ENCODE data around the gene AGO4. TPM values are rescaled to one million over a fixed set of nuclear protein-coding genes. Genes with fewer than 3 reads are reported as not detected.

The AGO4 gene
- total RNA-seq, 4 donors from 2014 or later: 4.6 to 18.1 (median 7.5) TPM

DNA sequence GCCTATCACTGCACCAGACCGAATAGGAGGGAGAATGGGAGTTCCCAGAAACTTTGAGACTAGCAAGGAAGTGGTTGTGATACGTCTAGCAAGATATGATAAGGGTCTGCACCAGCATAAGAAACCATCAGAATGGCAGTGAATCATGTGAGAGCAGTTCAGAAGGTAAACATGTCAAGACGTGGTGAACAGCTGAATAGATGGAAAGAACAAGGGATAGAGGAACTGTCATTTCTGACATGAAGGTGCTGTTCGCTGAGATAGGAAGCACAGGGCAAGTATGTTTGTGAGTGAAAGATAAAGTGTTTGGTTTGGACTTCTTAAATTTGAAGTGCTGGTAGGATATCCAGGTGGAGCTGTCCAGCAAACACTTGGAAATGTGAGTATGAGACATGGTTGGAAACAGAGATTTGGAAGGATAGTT, 74.0 kb downstream of the AGO4 start:
- TF ChIP-seq POLR2A (IDR thresholded peaks at IDR 0.05): no peak
- TF ChIP-seq, protein P1, sequence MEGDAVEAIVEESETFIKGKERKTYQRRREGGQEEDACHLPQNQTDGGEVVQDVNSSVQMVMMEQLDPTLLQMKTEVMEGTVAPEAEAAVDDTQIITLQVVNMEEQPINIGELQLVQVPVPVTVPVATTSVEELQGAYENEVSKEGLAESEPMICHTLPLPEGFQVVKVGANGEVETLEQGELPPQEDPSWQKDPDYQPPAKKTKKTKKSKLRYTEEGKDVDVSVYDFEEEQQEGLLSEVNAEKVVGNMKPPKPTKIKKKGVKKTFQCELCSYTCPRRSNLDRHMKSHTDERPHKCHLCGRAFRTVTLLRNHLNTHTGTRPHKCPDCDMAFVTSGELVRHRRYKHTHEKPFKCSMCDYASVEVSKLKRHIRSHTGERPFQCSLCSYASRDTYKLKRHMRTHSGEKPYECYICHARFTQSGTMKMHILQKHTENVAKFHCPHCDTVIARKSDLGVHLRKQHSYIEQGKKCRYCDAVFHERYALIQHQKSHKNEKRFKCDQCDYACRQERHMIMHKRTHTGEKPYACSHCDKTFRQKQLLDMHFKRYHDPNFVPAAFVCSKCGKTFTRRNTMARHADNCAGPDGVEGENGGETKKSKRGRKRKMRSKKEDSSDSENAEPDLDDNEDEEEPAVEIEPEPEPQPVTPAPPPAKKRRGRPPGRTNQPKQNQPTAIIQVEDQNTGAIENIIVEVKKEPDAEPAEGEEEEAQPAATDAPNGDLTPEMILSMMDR (IDR thresholded peaks at IDR 0.05): no peak
- intact Hi-C loops (cut with DNase I): no loop called here
- peaks cover 6 to 39% (median 8%) of the 10 kb centered on the region in 3 donors for H3K4me1 ChIP-seq
- no peak overlapping the region for H3K27ac ChIP-seq
- H3K27me3 ChIP-seq: no peaks in the 10 kb centered on the region
- no peak for DNase-seq
- H3K4me3 ChIP-seq: no peak overlapping the region
- H3K9me3 ChIP-seq: no peaks in the 10 kb centered on the region
- H3K36me3 ChIP-seq: no peaks in the 10 kb centered on the region
- 39 to 52% methylated on average over 4 of the region's 4 CpGs for WGBS, 2 donors

DNA sequence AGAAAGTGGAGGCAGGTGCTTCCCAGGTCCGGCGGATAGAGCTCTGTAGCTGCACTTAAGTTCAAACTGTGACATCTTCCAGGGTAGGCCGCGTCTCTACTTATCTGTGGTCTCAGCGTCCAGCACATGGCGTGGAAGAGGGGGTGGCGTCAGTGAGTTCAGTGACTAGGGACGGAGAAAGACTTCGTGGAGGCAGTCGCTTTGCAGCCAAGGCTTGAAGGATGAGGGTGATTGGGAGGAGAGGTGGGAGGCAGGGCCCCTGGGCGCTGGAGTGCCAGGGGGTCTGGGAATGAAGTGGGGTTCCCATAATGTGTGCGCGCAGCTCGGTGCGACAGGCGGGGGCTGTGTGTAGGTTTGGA, 74.7 kb downstream of the AGO4 start:
- DNase-seq: no peak
- Histone ChIP-seq H3K9me3 (no peaks in the 10 kb centered on the region), H3K36me3 (no peaks in the 10 kb centered on the region), H3K4me1 (peaks cover 6 to 46% (median 8%) of the 10 kb centered on the region in 3 donors), H3K27me3 (no peaks in the 10 kb centered on the region), H3K4me3 (peak overlapping the region; percentile 70 to 92 (median 78)), H3K27ac (peak overlapping the region; percentile 50 to 89 (median 72))
- 46 to 74% methylated on average over 12 to 14 of the region's 16 CpGs for WGBS, 2 donors
- TF ChIP-seq, protein P1 (IDR thresholded peaks at IDR 0.05): no peak
- TF ChIP-seq POLR2A (IDR thresholded peaks at IDR 0.05): no peak
- intact Hi-C loops (cut with DNase I): no loop called here

GRCh38 chr1:35882945-35883634, 75.3 kb downstream of the AGO4 start, which contains the start of gene AGO1:
Gene AGO1 (plus strand): TSS chr1:35883209. CDS start chr1:35883422, 213 bp downstream.
- H3K4me3 ChIP-seq: peak within 1 kb of the TSS; percentile 70 to 92 (median 78)
- H3K9me3 ChIP-seq: no peaks in the 10 kb centered on the region
- TF ChIP-seq, protein P1 (IDR thresholded peaks at IDR 0.05): peak; percentile 92 to 99 (median 98)
- peak in 3 of 4 donors; percentile 42 to 90 (median 81) for TF ChIP-seq POLR2A (IDR thresholded peaks at IDR 0.05)
- WGBS, 2 donors: 0 to 2% methylated on average over 6 to 19 of the region's 58 CpGs
- H3K27ac ChIP-seq: peak within 1 kb of the TSS; percentile 67 to 89 (median 82)
- intact Hi-C loops (cut with DNase I): no loop called here
- H3K27me3 ChIP-seq: no peaks in the 10 kb centered on the region
- DNase-seq: peak; percentile 63
- peaks cover 6 to 47% (median 8%) of the 10 kb centered on the region in 3 donors for H3K4me1 ChIP-seq
- peaks cover 0 to 4% (median 0%) of the 10 kb centered on the region in 3 donors for H3K36me3 ChIP-seq

DNA sequence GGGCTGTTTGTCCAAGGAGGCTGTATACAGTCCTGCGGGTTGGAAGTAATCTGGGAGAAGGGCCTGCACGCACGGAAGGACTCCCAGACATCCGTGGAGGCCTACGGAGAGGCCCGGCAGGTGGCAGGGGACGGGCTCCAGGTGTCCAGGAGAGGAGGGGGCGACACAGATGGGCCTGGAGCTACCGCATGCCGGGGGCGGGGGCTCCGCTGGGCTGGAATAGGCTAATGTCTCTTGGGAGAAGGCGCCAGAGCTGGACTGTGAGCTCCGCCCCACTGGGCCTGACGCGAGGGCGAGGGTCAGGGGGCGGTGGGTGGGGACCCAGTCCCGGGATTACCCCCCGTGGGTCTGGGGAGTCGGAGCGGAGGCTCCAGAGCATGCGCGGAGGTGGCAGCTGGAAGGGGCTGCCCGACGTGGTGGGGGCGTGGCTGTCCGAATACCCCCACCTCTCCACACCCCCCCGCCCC, 75.9 kb downstream of the AGO4 start:
- Histone ChIP-seq H3K9me3 (no peaks in the 10 kb centered on the region), H3K27ac (peak overlapping the region; percentile 67 to 89 (median 82)), H3K4me3 (peak overlapping the region; percentile 70 to 92 (median 78)), H3K4me1 (peaks cover 6 to 47% (median 8%) of the 10 kb centered on the region in 3 donors), H3K36me3 (peaks cover 0 to 10% (median 0%) of the 10 kb centered on the region in 3 donors), H3K27me3 (no peaks in the 10 kb centered on the region)
- WGBS, 2 donors: 0% methylated on average over 1 to 5 of the region's 29 CpGs
- intact Hi-C loops (cut with DNase I): no loop called here
- DNase-seq: no peak
- TF ChIP-seq, protein P1 (IDR thresholded peaks at IDR 0.05): no peak
- TF ChIP-seq POLR2A (IDR thresholded peaks at IDR 0.05): no peak

GRCh38 chr1:35884934-35885333, 77.1 kb downstream of the AGO4 start:
- no peak overlapping the region for H3K27ac ChIP-seq

More at GRCh38 chr1:35884934-35885333, 77.1 kb downstream of the AGO4 start:
- TF ChIP-seq, protein P1 (IDR thresholded peaks at IDR 0.05): no peak
- TF ChIP-seq POLR2A (IDR thresholded peaks at IDR 0.05): no peak
- Histone ChIP-seq H3K4me1 (peaks cover 6 to 47% (median 8%) of the 10 kb centered on the region in 3 donors), H3K9me3 (no peaks in the 10 kb centered on the region), H3K27me3 (no peaks in the 10 kb centered on the region), H3K4me3 (no peak overlapping the region), H3K36me3 (peaks cover 0 to 22% (median 0%) of the 10 kb centered on the region in 3 donors)
- intact Hi-C loops (cut with DNase I): no loop called here
- no peak for DNase-seq
- WGBS, 2 donors: 42 to 57% methylated on average over 2 of the region's 2 CpGs
